Suprapubic skin (tissue), 4 donors: ENCODE data around the gene HOXC6. TPM values are rescaled to one million over a fixed set of nuclear protein-coding genes. Genes with fewer than 3 reads are reported as not detected.

Source experiments
- DNase-seq, 2 donors: peaks; one replicate each; pipeline ENCODE4 v3.0.0-alpha.2; 2019; ENCODE audit warnings: low spot score in 2 of 2
- H3K27ac ChIP-seq: fragments of 200-600 bp; sonication (generic); one replicate; pipeline ENCODE4 v1.5.1; 2019
- H3K27me3 ChIP-seq: fragments of 200-600 bp; sonication (generic); one replicate; pipeline ENCODE4 v1.5.1; 2019
- H3K36me3 ChIP-seq: fragments of 200-600 bp; sonication (generic); one replicate; pipeline ENCODE4 v1.5.1; 2019
- H3K4me1 ChIP-seq: fragments of 200-600 bp; sonication (generic); one replicate; pipeline ENCODE4 v1.5.1; 2019
- H3K4me3 ChIP-seq: fragments of 200-600 bp; sonication (generic); one replicate; pipeline ENCODE4 v1.5.1; 2019; ENCODE audit warnings: mild to moderate bottlenecking
- H3K9me3 ChIP-seq: fragments of 200-600 bp; sonication (generic); one replicate; pipeline ENCODE4 v1.5.1; 2019
- CTCF ChIP-seq, 2 donors: fragments of 200-600 bp in 1 of 2; fragments of 450-650 bp in 1 of 2; sonication (generic) in 1 of 2; IDR thresholded peaks; one replicate each; pipeline ENCODE4 v1.5.1; 2016 to 2019; ENCODE audit warnings: antibody characterized with exemption in 2 of 2, mild to moderate bottlenecking in 1 of 2, moderate library complexity in 1 of 2
- EP300 ChIP-seq: sonication (generic); formaldehyde crosslinking; IDR thresholded peaks from one replicate; pipeline ENCODE4 v1.6.1; 2017; ENCODE audit warnings: antibody characterized with exemption
- POLR2A ChIP-seq, 2 donors: fragments of 450-650 bp; IDR thresholded peaks; one replicate each; pipeline ENCODE4 v1.6.1; 2017; ENCODE audit warnings: antibody characterized with exemption in 2 of 2, mild to moderate bottlenecking in 2 of 2, moderate library complexity in 2 of 2
- POLR2AphosphoS5 ChIP-seq, 3 donors: sonication (generic); formaldehyde crosslinking; IDR thresholded peaks; one replicate each; pipeline ENCODE4 v1.6.1; 2017; ENCODE audit warnings: antibody characterized with exemption in 3 of 3
- WGBS: methylation state at CpG from one replicate; pipeline ENCODE4 v1.1.5; 2018; 5-methylcytosine and 5-hydroxymethylcytosine counted together
- total RNA-seq, 4 donors: library from RNA; depleted of rRNA; stranded (reverse); fragments of >200 nt; gene quantifications; one replicate each; pipeline ENCODE4 v1.1.0, GENCODE V29; 2016

The HOXC6 gene
- total RNA-seq, 4 donors from 2014 or later: 0.98 to 6.2 (median 2.4) TPM

DNA sequence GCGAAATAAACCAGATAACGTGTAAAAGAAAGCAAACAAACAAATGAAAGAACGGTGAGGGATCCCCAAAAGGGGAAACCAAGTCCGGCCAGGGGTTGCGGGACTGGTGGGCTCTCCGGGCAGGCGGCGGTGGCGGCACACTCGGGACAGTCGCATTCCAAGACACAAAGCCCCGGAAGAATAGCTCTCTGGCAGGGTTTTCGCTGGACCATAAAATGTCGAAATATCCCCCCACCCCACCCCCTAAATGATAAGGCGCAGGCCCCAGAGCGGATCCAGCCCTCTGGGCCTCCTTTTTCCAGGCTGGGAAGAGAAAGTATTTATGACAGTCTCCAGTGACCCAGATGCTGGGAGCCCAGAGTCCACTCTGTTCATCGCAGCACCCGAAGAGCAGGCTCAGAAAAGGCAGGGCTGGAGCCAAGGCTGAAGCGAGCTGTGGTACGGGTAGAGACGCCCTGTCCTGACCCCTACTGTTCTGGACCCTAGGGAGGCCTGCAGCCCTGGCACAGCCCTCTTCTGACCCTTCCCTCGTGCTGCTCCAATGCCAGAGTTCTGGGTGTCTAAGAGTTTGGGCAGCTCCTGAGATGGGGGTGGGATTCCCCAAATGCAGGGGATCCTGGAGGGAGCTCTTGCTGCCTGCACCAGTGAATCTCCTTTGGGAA lies 21.6 kb upstream of the HOXC6 start:
- Histone ChIP-seq H3K27ac (peak overlapping the region; percentile 98), H3K27me3 (peaks cover 12% of the 10 kb centered on the region), H3K9me3 (no peaks in the 10 kb centered on the region), H3K4me3 (peak overlapping the region; percentile 67), H3K4me1 (peaks cover 69% of the 10 kb centered on the region), H3K36me3 (no peaks in the 10 kb centered on the region)
- no peak for DNase-seq
- no peak for TF ChIP-seq POLR2A (IDR thresholded peaks at IDR 0.05)
- TF ChIP-seq EP300: no peak
- TF ChIP-seq CTCF (IDR thresholded peaks at IDR 0.05): no peak
- TF ChIP-seq POLR2AphosphoS5 (IDR thresholded peaks at IDR 0.05): no peak
- WGBS: 52% methylated on average over 22 of the region's 22 CpGs

DNA sequence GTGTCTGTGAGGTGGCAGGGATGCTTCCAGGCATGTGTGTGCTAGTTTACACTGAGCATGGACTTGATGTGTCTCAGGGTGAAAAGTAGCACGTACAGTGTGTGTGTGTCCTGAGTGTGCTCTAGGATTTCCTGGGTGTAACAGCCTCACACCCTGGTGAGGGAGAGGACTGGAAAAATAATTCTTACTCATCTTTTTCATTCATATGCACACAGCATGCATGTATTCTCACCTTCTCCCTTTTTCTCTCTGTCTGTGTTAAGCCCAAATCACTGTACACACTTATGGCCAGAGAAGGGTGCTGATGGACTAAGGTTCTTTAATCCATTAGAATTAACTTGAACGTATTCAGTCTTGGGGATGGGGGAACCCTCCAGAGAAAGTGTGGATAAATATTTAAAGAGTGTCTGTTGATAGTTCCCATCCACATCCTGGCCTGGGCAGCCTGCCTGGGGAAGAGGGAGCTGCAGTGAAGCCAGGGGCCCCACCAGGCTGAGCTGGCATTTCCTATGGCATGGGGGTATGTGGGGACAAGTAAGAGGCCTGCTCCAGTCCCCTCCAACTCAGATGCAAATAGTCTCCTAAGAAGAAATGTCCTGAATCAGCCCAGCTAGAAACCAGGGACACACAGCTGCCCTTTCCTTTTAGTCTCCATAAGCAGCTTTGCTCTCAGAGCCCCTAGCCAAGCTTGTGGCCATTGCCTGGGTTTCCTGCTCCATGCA lies 20.5 kb upstream of the HOXC6 start:
- Histone ChIP-seq H3K27ac (peak overlapping the region; percentile 98), H3K4me3 (no peak overlapping the region), H3K27me3 (peaks cover 13% of the 10 kb centered on the region), H3K9me3 (no peaks in the 10 kb centered on the region), H3K36me3 (no peaks in the 10 kb centered on the region), H3K4me1 (peaks cover 74% of the 10 kb centered on the region)
- DNase-seq: no peak
- TF ChIP-seq POLR2AphosphoS5 (IDR thresholded peaks at IDR 0.05) (no peak), EP300 (no peak), POLR2A (IDR thresholded peaks at IDR 0.05) (no peak), CTCF (IDR thresholded peaks at IDR 0.05) (no peak)
- WGBS: 38% methylated on average over 2 of the region's 2 CpGs

DNA sequence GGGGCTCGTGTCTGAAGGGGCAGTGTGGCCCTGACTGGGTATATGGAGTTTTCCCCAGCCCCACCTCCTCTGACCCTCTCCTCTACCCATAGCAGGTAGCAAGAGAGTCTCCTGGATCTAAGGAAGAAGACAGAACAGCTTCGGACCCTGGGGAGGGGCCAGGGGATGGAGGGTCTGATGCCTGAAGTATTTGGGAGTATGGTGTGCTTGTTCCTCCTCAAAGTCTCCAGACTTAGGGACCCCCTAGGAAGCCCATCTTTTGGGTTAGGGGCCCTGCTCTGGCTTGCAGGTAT lies 20.0 kb upstream of the HOXC6 start:
- TF ChIP-seq CTCF (IDR thresholded peaks at IDR 0.05) (no peak), EP300 (no peak), POLR2AphosphoS5 (IDR thresholded peaks at IDR 0.05) (no peak), POLR2A (IDR thresholded peaks at IDR 0.05) (no peak)
- Histone ChIP-seq H3K27me3 (peaks cover 17% of the 10 kb centered on the region), H3K4me3 (peak overlapping the region; percentile 63), H3K36me3 (no peaks in the 10 kb centered on the region), H3K9me3 (no peaks in the 10 kb centered on the region), H3K4me1 (peaks cover 74% of the 10 kb centered on the region), H3K27ac (peak overlapping the region; percentile 98)
- no peak for DNase-seq
- 67% methylated on average over 1 of the region's 2 CpGs for WGBS

GRCh38 chr12:54009171-54010052 lies 18.8 kb upstream of the HOXC6 start:
- no peak for DNase-seq
- H3K4me1 ChIP-seq: peaks cover 77% of the 10 kb centered on the region
- TF ChIP-seq POLR2AphosphoS5 (IDR thresholded peaks at IDR 0.05) (no peak), EP300 (no peak), CTCF (IDR thresholded peaks at IDR 0.05) (no peak), POLR2A (IDR thresholded peaks at IDR 0.05) (no peak)
- no peaks in the 10 kb centered on the region for H3K9me3 ChIP-seq
- no peaks in the 10 kb centered on the region for H3K36me3 ChIP-seq
- 15% methylated on average over 39 of the region's 51 CpGs for WGBS
- peaks cover 19% of the 10 kb centered on the region for H3K27me3 ChIP-seq
- peak overlapping the region; percentile 98 for H3K27ac ChIP-seq
- peak overlapping the region; percentile 63 for H3K4me3 ChIP-seq
